IMR-90 (cell line): Measurements from ENCODE around the gene ADSS1. TPM values are rescaled to one million over a fixed set of nuclear protein-coding genes. Genes with fewer than 3 reads are reported as not detected.

Experiments used
- ATAC-seq: fragments of 200-7000 bp; cut with Tn5 transposase; 2 replicates; pipeline ENCODE4 v1.9.1; 2020; ENCODE audit warnings: low read depth, mild to moderate bottlenecking, moderate library complexity
- BruUV-seq: library from RNA; stranded (reverse); fragments of 400-500 nt; replicated peaks from 2 replicates; lab custom pipeline; 2021; lab: Mats Ljungman, UMichigan
- CTCF ChIA-PET: fragments of 300-600 bp; formaldehyde crosslinking; extraction: SDS; loops from one replicate; lab custom pipeline; 2021; ENCODE audit warnings: antibody characterized with exemption; lab: Yijun Ruan, JAX
- POLR2A ChIA-PET: fragments of 300-600 bp; sonication (Branson Sonifier 250); formaldehyde crosslinking; loops from one replicate; lab custom pipeline; 2022; ENCODE audit warnings: antibody characterized with exemption; ENCODE audit not compliant: unreplicated experiment; lab: Charles Lee
- DNase-seq: peaks from one replicate; pipeline ENCODE4 v3.0.0; 2013
- H2AFZ ChIP-seq: replicated peaks from 2 replicates; pipeline ENCODE3; 2013; ENCODE audit warnings: low read length, mild to moderate bottlenecking; ENCODE audit not compliant: poor library complexity
- H2AK5ac ChIP-seq: 2 replicates; pipeline ENCODE4 v1.6.1; 2013; ENCODE audit warnings: low read depth, low read length, inconsistent platforms
- H2AK9ac ChIP-seq: replicated peaks from 2 replicates; pipeline ENCODE3; 2013; ENCODE audit warnings: mild to moderate bottlenecking, low read depth, low read length, moderate library complexity; ENCODE audit not compliant: poor library complexity
- H2BK120ac ChIP-seq: 2 replicates; pipeline ENCODE4 v1.6.1; 2013; ENCODE audit warnings: low read depth, low read length, inconsistent platforms
- H2BK15ac ChIP-seq: 3 replicates; pipeline ENCODE4 v1.6.1; 2013; ENCODE audit warnings: low read depth, low read length, inconsistent platforms
- H2BK20ac ChIP-seq: 2 replicates; pipeline ENCODE4 v1.6.1; 2013; ENCODE audit warnings: low read depth, mild to moderate bottlenecking, inconsistent platforms, low read length, moderate library complexity
- H2BK5ac ChIP-seq: 2 replicates; pipeline ENCODE4 v1.6.1; 2013; ENCODE audit warnings: mild to moderate bottlenecking, low read depth, low read length, inconsistent platforms; ENCODE audit not compliant: poor library complexity, severe bottlenecking
- H3K14ac ChIP-seq: replicated peaks from 2 replicates; pipeline ENCODE4 v1.6.1; 2013; ENCODE audit warnings: low read depth, low read length, inconsistent platforms
- H3K18ac ChIP-seq: 2 replicates; pipeline ENCODE4 v1.6.1; 2013; ENCODE audit warnings: low read depth, low read length, control low read depth
- H3K23ac ChIP-seq: 2 replicates; pipeline ENCODE4 v1.6.1; 2013; ENCODE audit warnings: low read depth, low read length, inconsistent platforms
- H3K27ac ChIP-seq: 2 replicates; pipeline ENCODE4 v1.5.1; 2013; ENCODE audit warnings: mild to moderate bottlenecking, control low read depth, low read length; ENCODE audit not compliant: insufficient read depth
- H3K27me3 ChIP-seq: 2 replicates; pipeline ENCODE4 v1.6.1; 2013; ENCODE audit warnings: low read length; ENCODE audit not compliant: control insufficient read depth, insufficient read depth
- H3K36me3 ChIP-seq: 2 replicates; pipeline ENCODE4 v1.6.1; 2013; ENCODE audit warnings: low read length, mixed read lengths; ENCODE audit not compliant: control insufficient read depth, insufficient read depth
- H3K4ac ChIP-seq: 2 replicates; pipeline ENCODE4 v1.6.1; 2013; ENCODE audit warnings: low read depth, low read length, inconsistent platforms
- H3K4me1 ChIP-seq: 2 replicates; pipeline ENCODE4 v1.6.1; 2013; ENCODE audit warnings: low read length, mixed read lengths; ENCODE audit not compliant: control insufficient read depth, insufficient read depth
- H3K4me2 ChIP-seq: 2 replicates; pipeline ENCODE4 v1.6.1; 2013; ENCODE audit warnings: low read depth, mild to moderate bottlenecking, control low read depth, low read length, moderate library complexity
- H3K4me3 ChIP-seq: 2 replicates; pipeline ENCODE4 v1.5.1; 2013; ENCODE audit warnings: low read depth, mild to moderate bottlenecking, control low read depth, low read length, moderate library complexity; ENCODE audit not compliant: insufficient read depth
- H3K56ac ChIP-seq: 2 replicates; pipeline ENCODE4 v1.6.1; 2013; ENCODE audit warnings: low read length, inconsistent platforms; ENCODE audit not compliant: insufficient read depth; ENCODE audit errors: extremely low read depth
- H3K79me1 ChIP-seq, 2 experiments: 2 replicates each; pipeline ENCODE4 v1.6.1; 2013; ENCODE audit warnings: low read length in 2 of 2, inconsistent platforms in 1 of 2, low read depth in 1 of 2
- H3K9ac ChIP-seq: 2 replicates; pipeline ENCODE4 v1.6.1; 2013; ENCODE audit warnings: low read depth, low read length, control low read depth
- H3K9me1 ChIP-seq: 2 replicates; pipeline ENCODE4 v1.6.1; 2013; ENCODE audit warnings: low read length, inconsistent platforms; ENCODE audit not compliant: insufficient read depth
- H3K9me3 ChIP-seq: 2 replicates; pipeline ENCODE4 v1.6.1; 2013; ENCODE audit warnings: low read length; ENCODE audit not compliant: control insufficient read depth, insufficient read depth
- H4K20me1 ChIP-seq: 2 replicates; pipeline ENCODE4 v1.6.1; 2013; ENCODE audit warnings: low read length, inconsistent platforms; ENCODE audit not compliant: insufficient read depth
- H4K5ac ChIP-seq: 2 replicates; pipeline ENCODE4 v1.6.1; 2013; ENCODE audit warnings: mild to moderate bottlenecking, low read depth, low read length, control low read depth
- H4K8ac ChIP-seq, 2 experiments: 2 replicates each; pipeline ENCODE4 v1.6.1; 2013; ENCODE audit warnings: low read depth in 2 of 2, low read length in 2 of 2, control low read depth in 1 of 2, inconsistent platforms in 1 of 2
- H4K91ac ChIP-seq: 2 replicates; pipeline ENCODE4 v1.6.1; 2013; ENCODE audit warnings: low read depth, low read length, inconsistent platforms; ENCODE audit not compliant: insufficient read depth
- CEBPB ChIP-seq: IDR thresholded peaks from 2 replicates; pipeline ENCODE4 v1.6.1; 2012; ENCODE audit warnings: low read depth, low read length, improper control_type of control experiment
- CHD1 ChIP-seq: IDR thresholded peaks from 2 replicates; pipeline ENCODE4 v1.6.1; 2012; ENCODE audit warnings: low read depth, low read length, improper control_type of control experiment
- CTCF ChIP-seq: conservative IDR thresholded peaks from 2 replicates; pipeline ENCODE4 v1.5.1; 2012; ENCODE audit warnings: mild to moderate bottlenecking, low read depth, low read length, improper control_type of control experiment
- ELK1 ChIP-seq: fragments of 150-350 bp; IDR thresholded peaks from 2 replicates; pipeline ENCODE4 v1.6.1; 2016; ENCODE audit warnings: low read depth, mild to moderate bottlenecking, low read length, moderate library complexity, borderline replicate concordance
- MAFK ChIP-seq: IDR thresholded peaks from 2 replicates; pipeline ENCODE4 v1.6.1; 2012; ENCODE audit warnings: low read depth, low read length, improper control_type of control experiment
- MAZ ChIP-seq: IDR thresholded peaks from 2 replicates; pipeline ENCODE4 v1.6.1; 2012; ENCODE audit warnings: low read depth, mild to moderate bottlenecking, low read length, improper control_type of control experiment, moderate library complexity, borderline replicate concordance
- MXI1 ChIP-seq: IDR thresholded peaks from 2 replicates; pipeline ENCODE4 v1.6.1; 2012; ENCODE audit warnings: low read depth, mild to moderate bottlenecking, low read length, moderate library complexity, borderline replicate concordance
- NFE2L2 ChIP-seq: fragments of 150-350 bp; IDR thresholded peaks from 2 replicates; pipeline ENCODE4 v1.6.1; 2016; ENCODE audit warnings: low read depth, mild to moderate bottlenecking, low read length
- POLR2A ChIP-seq: IDR thresholded peaks from 2 replicates; pipeline ENCODE4 v1.6.1; 2012; ENCODE audit warnings: mild to moderate bottlenecking, low read depth, low read length
- RAD21 ChIP-seq: IDR thresholded peaks from 2 replicates; pipeline ENCODE4 v1.6.1; 2012; ENCODE audit warnings: low read length, improper control_type of control experiment
- RCOR1 ChIP-seq: IDR thresholded peaks from 2 replicates; pipeline ENCODE4 v1.6.1; 2012; ENCODE audit warnings: mild to moderate bottlenecking, low read length, improper control_type of control experiment; ENCODE audit not compliant: insufficient replicate concordance
- RFX5 ChIP-seq: IDR thresholded peaks from 2 replicates; pipeline ENCODE4 v1.8.0; 2012; ENCODE audit warnings: low read depth, mild to moderate bottlenecking, low read length, moderate library complexity
- SMC3 ChIP-seq: fragments of 150-350 bp; IDR thresholded peaks from 2 replicates; pipeline ENCODE4 v1.6.1; 2016; ENCODE audit warnings: low read depth, mild to moderate bottlenecking, antibody characterized with exemption, low read length, moderate library complexity
- USF2 ChIP-seq: fragments of 150-350 bp; IDR thresholded peaks from 2 replicates; pipeline ENCODE4 v1.6.1; 2017; ENCODE audit warnings: mild to moderate bottlenecking, antibody characterized with exemption, low read length, low read depth
- WGBS, 2 experiments: methylation state at CpG; one replicate each; pipeline versions ENCODE4 v1.1.5 to v1.1.7; 2013; ENCODE audit warnings: missing lambda C conversion rate in 2 of 2; ENCODE audit not compliant: insufficient read length in 1 of 2; ENCODE audit errors: extremely low coverage in 2 of 2; 5-methylcytosine and 5-hydroxymethylcytosine counted together
- dilution Hi-C: fragments of 300-500 bp; cut with HindIII; formaldehyde crosslinking; loops from one replicate; pipeline ENCODE4 v1.14.3; 2018; ENCODE audit warnings: low sequenced_read_pairs; ENCODE audit not compliant: unreplicated experiment
- in situ Hi-C: fragments of 300-500 bp; cut with MboI; formaldehyde crosslinking; loops from 3 replicates; pipeline ENCODE4 v1.14.3; 2019; ENCODE audit warnings: low sequenced_read_pairs, inconsistent platforms, mixed read lengths
- intact Hi-C: fragments of 100-400 bp; cut with micrococcal nuclease; formaldehyde crosslinking; loops from 2 replicates; pipeline ENCODE4 v1.10.0; 2022
- polyA plus RNA-seq, 3 experiments: library from polyadenylated mRNA; depleted of rRNA; stranded (reverse); fragments of >200 nt; gene quantifications; 2 replicates each; pipeline ENCODE4 v1.2.3, GENCODE V29; 2012; ENCODE audit warnings: low replicate concordance in 1 of 3
- total RNA-seq: library from RNA; depleted of rRNA; stranded (reverse); fragments of >200 nt; gene quantifications from 2 replicates; pipeline ENCODE4 v1.2.3, GENCODE V29; 2012

The ADSS1 gene
- total and polyA plus RNA-seq, 2 of the 4 experiments (the other 2 are of a cell fraction) = 1.8 to 5.2 TPM

GRCh38 chr14:104715416-104715815 is 8.6 kb upstream of the ADSS1 start:
- intact Hi-C loops (no loop called here), in situ Hi-C loops (no loop called here), dilution Hi-C loops (no loop called here)
- Histone ChIP-seq H3K56ac (no peak overlapping the region), H3K9ac (no peak overlapping the region), H3K23ac (no peak overlapping the region), H3K27ac (no peak overlapping the region), H2BK5ac (no peak overlapping the region), H2BK15ac (no peak overlapping the region), H4K8ac (no peak overlapping the region), H3K4ac (no peak overlapping the region), H3K79me1 (peaks cover 2% of the 10 kb centered on the region in 2 experiments; a peak in 1 of 4 replicates), H2AFZ (no peak overlapping the region), H2BK120ac (no peak overlapping the region), H4K91ac (no peak overlapping the region), H4K20me1 (0 out of 2 replicates have a peak, but pooled peaks cover 6% of the 10 kb centered on the region), H3K14ac (no peak overlapping the region), H2BK20ac (no peak overlapping the region), H3K18ac (no peak overlapping the region), H3K4me3 (no peak overlapping the region), H2AK9ac (peak overlapping the region; percentile 71), H2AK5ac (no peak overlapping the region), H3K9me3 (no peaks in the 10 kb centered on the region), H3K36me3 (peaks cover 75% of the 10 kb centered on the region), H3K27me3 (no peaks in the 10 kb centered on the region), H3K4me2 (no peak overlapping the region), H4K5ac (no peak overlapping the region), H3K4me1 (no peaks in the 10 kb centered on the region), H3K9me1 (no peaks in the 10 kb centered on the region)
- ChIA-PET POLR2A (no interaction called here), CTCF (no interaction called here)
- no TSS peak for BruUV-seq
- ATAC-seq = no peak
- WGBS, 2 experiments = 81% methylated on average over 8 of the region's 18 CpGs; no CpG with 5 or more reads in 1 of the 2 experiments
- DNase-seq = no peak
- TF ChIP-seq RAD21 (no peak), POLR2A (no peak), CHD1 (no peak), CTCF (no peak), USF2 (no peak), MAFK (no peak), ELK1 (no peak), CEBPB (no peak), RCOR1 (no peak), RFX5 (no peak), SMC3 (no peak), NFE2L2 (no peak), MXI1 (no peak), MAZ (no peak)
